ENCODE data around the gene BICD2. TPM values are rescaled to one million over a fixed set of nuclear protein-coding genes. Genes with fewer than 3 reads are reported as not detected.

Gene BICD2
- total and polyA plus RNA-seq, 2 of the 8 experiments (the other 6 are each of a cell fraction or from before 2014, with no cell fraction given) = 6.6 to 22.8 TPM

DNA sequence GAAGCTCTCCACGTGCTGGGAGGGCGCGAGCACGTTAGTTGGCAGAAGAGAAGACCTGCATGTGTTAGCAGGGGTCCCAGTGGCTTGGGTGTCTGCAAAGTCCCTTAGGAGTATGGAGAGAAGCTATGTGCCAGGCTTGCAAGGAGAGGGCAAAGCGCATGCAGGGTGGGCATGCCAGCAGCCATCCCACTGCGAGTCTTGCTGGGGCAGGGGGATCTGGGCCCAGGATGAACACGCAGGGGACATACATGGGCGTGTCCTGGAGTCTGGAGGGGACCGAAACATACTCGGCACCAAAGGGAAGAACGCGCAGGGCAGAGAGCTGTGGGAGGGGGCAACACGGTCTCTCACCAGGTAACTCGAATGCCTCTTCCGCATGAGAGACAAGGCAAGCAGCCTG lies 51.1 kb downstream of the BICD2 start:
- no peak for DNase-seq (ENCODE audit: low read depth in 1 of 2, low spot score in 2 of 2)
- H3K27ac ChIP-seq (ENCODE audit: low read depth, low read length) = no peak overlapping the region
- H2AFZ ChIP-seq (ENCODE audit: low read length) = no peak overlapping the region
- H3K9ac ChIP-seq (replicated peaks in 1 of 4; ENCODE audit: extremely low read depth in 1 of 4, low read depth in 3 of 4, low read length in 3 of 4) = no peak overlapping the region
- no peak overlapping the region for H2BK15ac ChIP-seq (ENCODE audit: low read length)
- no peaks in the 10 kb centered on the region; the same call in 1 of the 2 replicates for H3K79me1 ChIP-seq (ENCODE audit: low read depth, low read length)
- no peak overlapping the region for H2BK20ac ChIP-seq (ENCODE audit: low read length)
- H3K18ac ChIP-seq (ENCODE audit: extremely low read depth, low read length) = no peak overlapping the region
- H4K8ac ChIP-seq (ENCODE audit: extremely low read depth, insufficient read depth, low read length) = no peak overlapping the region
- no peak overlapping the region for H2BK12ac ChIP-seq (ENCODE audit: low read depth, low read length)
- H4K20me1 ChIP-seq (replicated peaks in 1 of 2; ENCODE audit: control insufficient read depth in 1 of 2, insufficient read depth in 2 of 2, low read length in 2 of 2) = peaks cover 4 to 13% of the 10 kb centered on the region in 2 experiments
- H3K9me3 ChIP-seq (ENCODE audit: insufficient read depth in 2 of 2, low read depth in 1 of 2, low read length in 1 of 2) = no peaks in the 10 kb centered on the region
- ChIA-PET CTCF (ENCODE audit: partially characterized antibody) (interaction anchor here (1.2 to 11.9 kb wide), 6 partner anchors 10 to 211 kb away, joined by 3 to 236 read pairs (median 3); no protein-coding TSS in a partner anchor), POLR2A (ENCODE audit: partially characterized antibody) (interaction anchor here (0.6 kb wide), 1 partner anchor 27 kb away, joined by 3 read pairs; no protein-coding TSS in a partner anchor)
- no peak for TF ChIP-seq SP2 (IDR thresholded peaks at IDR 0.05; ENCODE audit: low read length)
- TF ChIP-seq, protein P1, sequence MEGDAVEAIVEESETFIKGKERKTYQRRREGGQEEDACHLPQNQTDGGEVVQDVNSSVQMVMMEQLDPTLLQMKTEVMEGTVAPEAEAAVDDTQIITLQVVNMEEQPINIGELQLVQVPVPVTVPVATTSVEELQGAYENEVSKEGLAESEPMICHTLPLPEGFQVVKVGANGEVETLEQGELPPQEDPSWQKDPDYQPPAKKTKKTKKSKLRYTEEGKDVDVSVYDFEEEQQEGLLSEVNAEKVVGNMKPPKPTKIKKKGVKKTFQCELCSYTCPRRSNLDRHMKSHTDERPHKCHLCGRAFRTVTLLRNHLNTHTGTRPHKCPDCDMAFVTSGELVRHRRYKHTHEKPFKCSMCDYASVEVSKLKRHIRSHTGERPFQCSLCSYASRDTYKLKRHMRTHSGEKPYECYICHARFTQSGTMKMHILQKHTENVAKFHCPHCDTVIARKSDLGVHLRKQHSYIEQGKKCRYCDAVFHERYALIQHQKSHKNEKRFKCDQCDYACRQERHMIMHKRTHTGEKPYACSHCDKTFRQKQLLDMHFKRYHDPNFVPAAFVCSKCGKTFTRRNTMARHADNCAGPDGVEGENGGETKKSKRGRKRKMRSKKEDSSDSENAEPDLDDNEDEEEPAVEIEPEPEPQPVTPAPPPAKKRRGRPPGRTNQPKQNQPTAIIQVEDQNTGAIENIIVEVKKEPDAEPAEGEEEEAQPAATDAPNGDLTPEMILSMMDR (IDR thresholded peaks at IDR 0.05; ENCODE audit: control extremely low read depth in 1 of 3, insufficient read depth in 1 of 3, low read depth in 1 of 3, low read length in 3 of 3) = no peak
- TF ChIP-seq KDM4A (IDR thresholded peaks at IDR 0.05; ENCODE audit: low read depth, low read length, severe bottlenecking) = no peak
- no peak for TF ChIP-seq SIRT6 (IDR thresholded peaks at IDR 0.05; ENCODE audit: low read length)
- no peak for TF ChIP-seq NRF1 (IDR thresholded peaks at IDR 0.05; ENCODE audit: low read depth, low read length)
- FAIRE-seq = no peak
- no peak overlapping the region for H2AK5ac ChIP-seq (ENCODE audit: low read depth, low read length)
- no peaks in the 10 kb centered on the region for H3K79me2 ChIP-seq (ENCODE audit: control insufficient read depth in 1 of 2, insufficient read depth in 2 of 2, low read length in 2 of 2)
- H3K27me3 ChIP-seq (replicated peaks in 1 of 4; ENCODE audit: control insufficient read depth in 3 of 4, extremely low read depth in 1 of 4, insufficient read depth in 3 of 4, low read length in 3 of 4) = no peaks in the 10 kb centered on the region
- no peak overlapping the region for H3K23ac ChIP-seq (ENCODE audit: insufficient read length)
- no peak overlapping the region for H3K4me2 ChIP-seq (ENCODE audit: insufficient read depth in 1 of 2, low read depth in 2 of 2, low read length in 2 of 2)
- H3K4ac ChIP-seq (replicated peaks; ENCODE audit: insufficient read length, low read depth, low read length) = no peak overlapping the region
- no peak overlapping the region for H2BK120ac ChIP-seq (replicated peaks; ENCODE audit: low read depth, low read length)
- no peak overlapping the region for H3K4me3 ChIP-seq (ENCODE audit: extremely low read depth in 1 of 4, insufficient read depth in 2 of 4, low read depth in 3 of 4, low read length in 4 of 4)
- H3K14ac ChIP-seq (ENCODE audit: insufficient read length) = no peak overlapping the region
- no peak overlapping the region for H3K56ac ChIP-seq (replicated peaks; ENCODE audit: insufficient read length, low read depth, low read length)
- no peak overlapping the region for H4K5ac ChIP-seq (ENCODE audit: insufficient read length, low read depth, low read length)
- H3K4me1 ChIP-seq (replicated peaks in 1 of 4; ENCODE audit: control insufficient read depth in 3 of 4, insufficient read depth in 4 of 4, low read length in 3 of 4) = no peaks in the 10 kb centered on the region
- H2BK5ac ChIP-seq (ENCODE audit: low read depth, low read length) = no peak overlapping the region
- 88% methylated on average over 12 of the region's 15 CpGs; no CpG with 5 or more reads in 1 of the 2 experiments for WGBS, 2 experiments (ENCODE audit: extremely low coverage in 1 of 2, insufficient coverage in 1 of 2, insufficient read length in 1 of 2, insufficient replicate concordance in 2 of 2, low coverage in 1 of 2, low lambda C conversion rate in 2 of 2, missing lambda C conversion rate in 1 of 2)
- H3K36me3 ChIP-seq (ENCODE audit: control insufficient read depth in 2 of 4, insufficient read depth in 4 of 4, low read length in 3 of 4) = peaks cover 18 to 31% (median 25%) of the 10 kb centered on the region in 4 experiments
- no peak overlapping the region for H4K91ac ChIP-seq (replicated peaks; ENCODE audit: insufficient read length, low read length)
- H3K23me2 ChIP-seq (ENCODE audit: low read depth, low read length) = no peaks in the 10 kb centered on the region

Data from H1 (cell line).